ENCODE data around the gene KNSTRN. TPM values are rescaled to one million over a fixed set of nuclear protein-coding genes. Genes with fewer than 3 reads are reported as not detected.
A peak's percentile ranks its signal among the peaks of the same experiment; 100 is the strongest.

Gene KNSTRN
- polyA plus RNA-seq, 2 of the 4 experiments (the other 2 are of a cell fraction), result 48.0 to 50.3 TPM

- H3K4me2 ChIP-seq, result no peak overlapping the region
- POLR2A ChIA-PET, result no interaction called here
These were observed 38.3 kb downstream of the KNSTRN start for GRCh38 chr15:40420793-40421192.

GRCh38 chr15:40421246-40422157, 39.0 kb downstream of the KNSTRN start:
- CTCF ChIA-PET, result interaction anchor here (0.7 to 8.4 kb wide), 44 partner anchors 9 to 839 kb away, joined by 3 to 59 read pairs (median 4); partner anchors contain the start of genes ANKRD63, BAHD1, CCDC9B and INAFM2
- POLR2A ChIA-PET, result no interaction called here

More at GRCh38 chr15:40420793-40421192, 38.3 kb downstream of the KNSTRN start:
- H3K9me3 ChIP-seq, result no peaks in the 10 kb centered on the region
- ATAC-seq, result peak in 1 of 2 experiments; percentile 10; a peak in 1 of 6 replicates
- H3K27ac ChIP-seq, result no peak overlapping the region
- TF ChIP-seq POLR2AphosphoS2 (conservative IDR thresholded peaks at IDR 0.05; ENCODE audit: low read length) (no peak), CEBPB (IDR thresholded peaks at IDR 0.05) (no peak), HOXB13 (CRISPR knock-in tag; IDR thresholded peaks at IDR 0.05; ENCODE audit: low read depth) (no peak)
- TF ChIP-seq, protein P1, sequence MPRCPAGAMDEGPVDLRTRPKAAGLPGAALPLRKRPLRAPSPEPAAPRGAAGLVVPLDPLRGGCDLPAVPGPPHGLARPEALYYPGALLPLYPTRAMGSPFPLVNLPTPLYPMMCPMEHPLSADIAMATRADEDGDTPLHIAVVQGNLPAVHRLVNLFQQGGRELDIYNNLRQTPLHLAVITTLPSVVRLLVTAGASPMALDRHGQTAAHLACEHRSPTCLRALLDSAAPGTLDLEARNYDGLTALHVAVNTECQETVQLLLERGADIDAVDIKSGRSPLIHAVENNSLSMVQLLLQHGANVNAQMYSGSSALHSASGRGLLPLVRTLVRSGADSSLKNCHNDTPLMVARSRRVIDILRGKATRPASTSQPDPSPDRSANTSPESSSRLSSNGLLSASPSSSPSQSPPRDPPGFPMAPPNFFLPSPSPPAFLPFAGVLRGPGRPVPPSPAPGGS (IDR thresholded peaks at IDR 0.05), result no peak
- WGBS (ENCODE audit: missing lambda C conversion rate), result 71% methylated on average over 3 of the region's 3 CpGs
- no peak for FAIRE-seq
- no peak overlapping the region for H3K4me3 ChIP-seq
- peaks cover 4% of the 10 kb centered on the region; the same call in 2 of the 3 replicates for H3K4me1 ChIP-seq
- CTCF ChIA-PET, result interaction anchor here (0.7 to 8.4 kb wide), 21 partner anchors 8 to 147 kb away, joined by 3 to 59 read pairs (median 8); partner anchors contain the start of genes ANKRD63, BAHD1, INAFM2 and IVD
- DNase-seq (ENCODE audit: low read depth in 1 of 2, low spot score in 1 of 2), result no peak

GRCh38 chr15:40424483-40425115, 42.1 kb downstream of the KNSTRN start:
- Histone ChIP-seq H3K4me3 (no peak overlapping the region), H3K4me1 (peaks cover 4% of the 10 kb centered on the region; the same call in 2 of the 3 replicates), H3K4me2 (no peak overlapping the region), H3K9me3 (no peaks in the 10 kb centered on the region), H3K27ac (no peak overlapping the region)
- ChIA-PET CTCF (interaction anchor here (0.7 to 8.4 kb wide), 13 partner anchors 25 to 151 kb away, joined by 3 to 59 read pairs (median 4); partner anchors contain the start of gene INAFM2), POLR2A (no interaction called here)
- no peak for DNase-seq (ENCODE audit: low read depth in 1 of 2, low spot score in 1 of 2)
- WGBS (ENCODE audit: missing lambda C conversion rate), result 74% methylated on average over 5 of the region's 6 CpGs
- ATAC-seq, result no peak
- FAIRE-seq, result no peak
- TF ChIP-seq POLR2AphosphoS2 (conservative IDR thresholded peaks at IDR 0.05; ENCODE audit: low read length), result no peak
- TF ChIP-seq CHD2 (IDR thresholded peaks at IDR 0.05; ENCODE audit: low read length, partially characterized antibody), result no peak
- TF ChIP-seq POLR2A (IDR thresholded peaks at IDR 0.05; ENCODE audit: low read length), result no peak
- TF ChIP-seq SMC3 (IDR thresholded peaks at IDR 0.05), result no peak
- no peak for TF ChIP-seq RFX5 (IDR thresholded peaks at IDR 0.05)
- no peak for TF ChIP-seq JUNB (IDR thresholded peaks at IDR 0.05)
- TF ChIP-seq ZSCAN20 (CRISPR knock-in tag; IDR thresholded peaks at IDR 0.05), result no peak
- no peak for TF ChIP-seq RARB (CRISPR knock-in tag; IDR thresholded peaks at IDR 0.05)
- TF ChIP-seq FOSL2 (IDR thresholded peaks at IDR 0.05), result no peak
- TF ChIP-seq FOSL2 (CRISPR knock-in tag; IDR thresholded peaks at IDR 0.05), result no peak
- TF ChIP-seq, protein P2, sequence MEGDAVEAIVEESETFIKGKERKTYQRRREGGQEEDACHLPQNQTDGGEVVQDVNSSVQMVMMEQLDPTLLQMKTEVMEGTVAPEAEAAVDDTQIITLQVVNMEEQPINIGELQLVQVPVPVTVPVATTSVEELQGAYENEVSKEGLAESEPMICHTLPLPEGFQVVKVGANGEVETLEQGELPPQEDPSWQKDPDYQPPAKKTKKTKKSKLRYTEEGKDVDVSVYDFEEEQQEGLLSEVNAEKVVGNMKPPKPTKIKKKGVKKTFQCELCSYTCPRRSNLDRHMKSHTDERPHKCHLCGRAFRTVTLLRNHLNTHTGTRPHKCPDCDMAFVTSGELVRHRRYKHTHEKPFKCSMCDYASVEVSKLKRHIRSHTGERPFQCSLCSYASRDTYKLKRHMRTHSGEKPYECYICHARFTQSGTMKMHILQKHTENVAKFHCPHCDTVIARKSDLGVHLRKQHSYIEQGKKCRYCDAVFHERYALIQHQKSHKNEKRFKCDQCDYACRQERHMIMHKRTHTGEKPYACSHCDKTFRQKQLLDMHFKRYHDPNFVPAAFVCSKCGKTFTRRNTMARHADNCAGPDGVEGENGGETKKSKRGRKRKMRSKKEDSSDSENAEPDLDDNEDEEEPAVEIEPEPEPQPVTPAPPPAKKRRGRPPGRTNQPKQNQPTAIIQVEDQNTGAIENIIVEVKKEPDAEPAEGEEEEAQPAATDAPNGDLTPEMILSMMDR (IDR thresholded peaks at IDR 0.05), result no peak
- no peak for TF ChIP-seq EP300 (IDR thresholded peaks at IDR 0.05)
- no peak for TF ChIP-seq RCOR1 (IDR thresholded peaks at IDR 0.05; ENCODE audit: low read depth, low read length)

More at GRCh38 chr15:40421246-40422157, 39.0 kb downstream of the KNSTRN start:
- WGBS (ENCODE audit: missing lambda C conversion rate), result 37% methylated on average over 24 of the region's 31 CpGs
- Histone ChIP-seq H3K9me3 (no peaks in the 10 kb centered on the region), H3K4me3 (no peak overlapping the region), H3K27ac (no peak overlapping the region), H3K4me2 (peak overlapping the region; percentile 47; the same call in 2 of the 3 replicates), H3K4me1 (peaks cover 4% of the 10 kb centered on the region; the same call in 2 of the 3 replicates)
- no peak for FAIRE-seq
- TF ChIP-seq EHF (CRISPR knock-in tag; IDR thresholded peaks at IDR 0.05), result no peak
- peak; percentile 73 for TF ChIP-seq SMC3 (IDR thresholded peaks at IDR 0.05)
- no peak for TF ChIP-seq KDM1A (IDR thresholded peaks at IDR 0.05; ENCODE audit: low read depth)
- TF ChIP-seq, protein P3, sequence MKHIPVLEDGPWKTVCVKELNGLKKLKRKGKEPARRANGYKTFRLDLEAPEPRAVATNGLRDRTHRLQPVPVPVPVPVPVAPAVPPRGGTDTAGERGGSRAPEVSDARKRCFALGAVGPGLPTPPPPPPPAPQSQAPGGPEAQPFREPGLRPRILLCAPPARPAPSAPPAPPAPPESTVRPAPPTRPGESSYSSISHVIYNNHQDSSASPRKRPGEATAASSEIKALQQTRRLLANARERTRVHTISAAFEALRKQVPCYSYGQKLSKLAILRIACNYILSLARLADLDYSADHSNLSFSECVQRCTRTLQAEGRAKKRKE (CRISPR knock-in tag; IDR thresholded peaks at IDR 0.05; ENCODE audit: low read depth), result no peak
- TF ChIP-seq, protein P2 (IDR thresholded peaks at IDR 0.05), result peak; percentile 68
- no peak for TF ChIP-seq RCOR1 (IDR thresholded peaks at IDR 0.05; ENCODE audit: low read depth, low read length)
- TF ChIP-seq, protein P1 (IDR thresholded peaks at IDR 0.05), result no peak
- no peak for TF ChIP-seq HDAC2 (IDR thresholded peaks at IDR 0.05)
- no peak for TF ChIP-seq ZSCAN20 (CRISPR knock-in tag; IDR thresholded peaks at IDR 0.05)
- no peak for TF ChIP-seq HOXB5 (CRISPR knock-in tag; IDR thresholded peaks at IDR 0.05)
- TF ChIP-seq RAD21 (conservative IDR thresholded peaks at IDR 0.05 in 1 of 2, IDR thresholded peaks at IDR 0.05 in 1 of 2), result peak; percentile 81 to 85
- ATAC-seq, result peak; percentile 97
- peak; percentile 55 to 63 for DNase-seq (ENCODE audit: low read depth in 1 of 2, low spot score in 1 of 2)

Data from A549 (cell line).